ENCODE results near the gene CDH26.

The CDH26 gene

DNA sequence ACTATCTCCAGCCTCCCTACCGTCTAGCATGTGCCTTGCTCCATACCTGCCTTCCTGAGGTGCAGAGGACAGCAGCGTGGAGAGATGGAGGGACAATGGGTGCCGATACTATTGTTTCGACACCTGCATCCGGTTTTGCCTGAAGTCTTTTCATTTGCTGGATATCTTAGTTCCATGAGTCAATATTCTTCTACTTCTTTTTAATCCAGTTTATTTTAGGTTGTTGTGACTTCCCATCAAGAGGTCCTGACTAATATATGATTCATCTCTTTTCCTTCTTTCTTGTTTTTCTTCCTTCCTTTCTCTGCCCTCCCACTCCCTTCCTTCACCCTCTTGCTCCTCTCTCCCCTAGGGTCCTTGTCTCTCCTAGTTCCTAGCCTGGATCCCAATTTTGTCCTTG is 91.4 kb downstream of the CDH26 start:
- no peak for DNase-seq

GRCh38 chr20:60050193-60050947 is 92.1 kb downstream of the CDH26 start:
- DNase-seq: no peak

GRCh38 chr20:60051911-60052310 is 93.7 kb downstream of the CDH26 start:
- DNase-seq: no peak

DNA sequence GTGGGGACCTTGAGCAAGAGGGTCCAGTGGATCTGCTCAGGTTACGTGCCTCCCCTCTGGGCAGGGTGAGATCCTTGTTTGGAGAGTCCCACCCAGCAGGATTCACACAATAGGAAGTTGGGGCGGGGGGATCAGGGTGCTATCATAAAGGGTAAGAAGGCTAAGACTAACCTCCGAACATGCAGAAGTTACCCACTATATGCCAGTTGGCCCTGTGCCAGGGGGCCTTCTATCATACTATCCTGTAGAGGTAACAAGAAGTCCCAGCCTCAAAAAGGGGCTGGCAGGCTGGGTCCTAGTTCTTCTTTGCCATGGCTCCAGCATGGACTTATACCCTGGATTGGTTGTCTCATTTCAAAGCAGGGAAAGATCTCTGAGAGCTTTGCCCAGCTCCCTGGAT is 94.1 kb downstream of the CDH26 start:
- DNase-seq: no peak

GRCh38 chr20:60053125-60053817 is 95.0 kb downstream of the CDH26 start:
- no peak for DNase-seq

DNA sequence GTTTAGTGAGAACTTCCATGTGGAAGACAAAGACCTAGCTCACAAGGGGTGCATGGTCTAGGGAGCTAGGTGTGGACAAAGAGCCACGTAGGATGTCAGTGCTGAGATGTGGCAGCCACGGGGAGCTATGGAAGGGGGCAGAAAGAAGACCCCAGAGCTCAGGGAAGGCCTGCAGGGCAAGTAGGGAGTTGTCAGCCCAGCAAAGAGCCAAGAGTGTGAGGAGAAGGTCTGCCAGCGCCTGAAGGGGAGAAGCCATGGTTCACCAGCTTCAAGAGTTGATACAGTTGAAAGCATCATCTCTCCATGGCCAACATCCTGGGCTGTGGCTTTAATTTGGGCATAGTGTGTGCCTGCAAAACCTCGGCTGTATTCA is 95.6 kb downstream of the CDH26 start:
- DNase-seq: no peak

DNA sequence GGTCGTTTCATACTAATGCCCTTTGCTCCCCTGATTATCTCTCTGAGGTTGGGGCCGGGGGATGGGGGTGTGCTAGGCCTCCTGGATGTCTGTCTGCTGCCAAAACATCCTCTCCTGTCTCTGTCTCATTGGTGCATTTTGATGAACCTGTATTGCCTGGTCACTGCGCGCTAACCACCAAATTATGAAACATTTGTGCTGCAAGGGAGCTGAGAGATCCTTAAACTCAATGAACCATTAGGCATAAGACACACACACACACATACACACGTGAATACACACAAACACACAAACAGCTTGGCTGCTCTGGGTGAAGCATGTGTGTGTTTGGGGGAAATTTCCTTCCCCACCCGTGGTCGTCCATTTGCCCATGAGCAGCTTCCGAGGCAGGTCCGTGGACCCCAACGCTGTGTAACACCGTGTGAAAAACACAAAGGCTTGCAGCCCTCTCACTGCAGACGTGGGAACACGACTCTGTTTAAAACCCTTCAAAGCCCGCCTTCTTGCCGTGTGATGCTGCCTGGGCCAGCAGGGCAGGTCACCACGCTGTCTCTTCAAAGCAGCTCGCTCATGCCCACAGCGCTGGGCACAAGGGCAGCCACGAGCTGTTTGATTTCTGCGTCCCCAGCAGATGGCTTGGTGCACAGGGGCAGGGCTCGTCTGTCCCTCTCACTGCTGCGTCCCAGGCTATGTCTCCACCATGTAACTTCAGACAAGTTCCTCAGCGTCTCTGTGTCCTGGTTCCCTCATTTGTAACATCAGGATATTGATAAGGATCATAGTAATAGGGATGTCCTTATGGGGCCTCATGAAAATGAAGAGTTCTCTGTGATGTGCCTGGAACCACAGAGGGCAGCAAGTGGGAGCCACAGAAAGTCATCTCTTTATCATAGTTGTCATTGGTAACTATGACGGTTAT is 96.8 kb downstream of the CDH26 start:
- DNase-seq: no peak

GRCh38 chr20:60055740-60056139 is 97.5 kb downstream of the CDH26 start:
- DNase-seq: no peak

- DNase-seq: no peak
Measured at GRCh38 chr20:60056407-60057122, 98.3 kb downstream of the CDH26 start.

- no peak for DNase-seq
Measured at GRCh38 chr20:60057123-60057865, 99.1 kb downstream of the CDH26 start.

DNA sequence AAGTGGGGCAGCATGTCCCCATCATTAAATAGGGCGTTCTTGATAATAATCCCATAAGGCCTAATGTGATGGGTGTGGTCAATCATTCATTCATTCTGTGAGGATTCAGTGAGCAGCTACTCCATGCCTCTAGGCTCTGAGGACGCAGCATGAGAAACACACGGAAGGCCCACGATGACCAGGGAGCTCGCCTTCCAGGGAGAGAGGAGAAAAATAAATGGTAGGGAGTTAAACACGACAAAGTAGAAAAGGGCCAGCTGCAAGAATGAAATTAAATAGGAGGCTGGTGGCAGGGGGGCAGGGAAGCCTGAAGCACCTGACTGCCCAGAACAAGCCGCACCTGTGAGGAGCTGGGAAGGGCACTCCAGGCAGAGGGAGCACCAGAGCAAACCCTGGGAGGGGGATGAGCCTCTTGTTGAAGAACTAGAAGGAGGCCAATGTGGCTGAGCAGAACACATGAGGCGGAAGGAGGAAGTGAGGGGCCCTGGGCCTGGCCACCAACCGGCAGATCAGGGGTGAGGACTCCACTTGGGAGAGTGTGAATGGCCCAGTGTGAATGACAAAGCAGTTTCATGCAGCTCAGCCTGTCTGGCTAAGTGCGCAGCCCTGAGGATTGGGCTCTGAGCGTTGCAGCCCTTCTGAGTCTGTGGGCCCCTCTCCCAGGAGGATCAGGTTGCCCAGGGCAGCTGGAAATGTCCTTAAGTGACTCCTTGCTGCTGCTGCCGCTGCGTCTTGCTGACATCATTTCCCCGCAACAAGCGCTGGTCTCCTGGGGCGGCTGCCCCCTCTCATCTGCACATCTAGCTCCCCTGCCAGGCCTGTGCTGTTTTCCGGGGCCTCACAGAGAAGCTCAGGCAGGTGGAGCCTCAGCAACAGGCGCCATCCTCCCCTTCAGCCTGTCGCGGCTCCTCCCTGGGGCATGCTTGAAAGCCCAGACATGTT is 99.9 kb downstream of the CDH26 start:
- no peak for DNase-seq

DNA sequence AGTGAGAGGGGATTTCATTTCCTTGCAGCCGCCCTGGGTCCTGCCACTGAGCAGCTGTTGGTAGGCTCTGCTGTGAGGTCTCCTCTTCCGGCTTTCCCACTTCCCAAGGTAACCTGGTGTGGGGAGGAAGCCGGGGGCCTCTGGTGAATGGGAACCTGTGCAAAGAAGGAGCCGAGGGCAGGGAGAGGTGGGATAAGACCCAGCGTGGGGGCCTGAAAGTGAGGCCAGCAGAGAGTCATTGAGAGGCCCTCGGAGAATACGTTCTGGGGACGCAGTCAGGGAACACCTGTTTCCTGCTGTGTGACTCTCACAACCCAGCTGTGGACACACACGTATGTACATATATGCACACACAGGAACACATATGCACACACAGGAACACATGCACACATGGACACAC is 100.7 kb downstream of the CDH26 start:
- no peak for DNase-seq

DNA sequence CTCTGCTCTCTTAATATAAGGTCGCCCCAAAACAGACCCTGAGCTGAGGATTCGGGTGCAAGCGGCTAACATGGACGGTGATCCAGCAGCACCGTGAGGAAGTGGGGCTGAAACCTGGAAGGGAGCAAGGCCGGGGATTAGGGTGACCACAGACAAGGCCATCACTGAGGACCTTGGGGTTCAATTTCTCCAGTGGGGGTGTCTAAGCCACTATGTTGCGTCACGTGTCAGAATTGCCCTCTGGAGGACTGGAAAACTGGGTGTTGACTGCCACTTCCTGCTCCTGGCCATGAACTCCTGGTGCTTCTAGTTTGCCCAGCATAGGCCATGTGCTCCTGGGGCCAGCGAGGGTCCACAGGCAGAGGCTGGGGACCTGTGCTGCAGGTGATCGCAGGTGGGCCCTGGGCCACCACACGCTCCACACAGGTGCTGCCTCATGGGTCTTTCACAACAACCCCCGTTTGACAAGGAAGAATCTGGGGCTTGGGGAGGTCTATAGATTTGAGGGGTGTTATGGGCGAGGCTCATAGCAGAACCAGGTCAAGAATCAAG is 101.9 kb downstream of the CDH26 start:
- DNase-seq: no peak

GRCh38 chr20:60060593-60060992 is 102.4 kb downstream of the CDH26 start:
- no peak for DNase-seq

DNA sequence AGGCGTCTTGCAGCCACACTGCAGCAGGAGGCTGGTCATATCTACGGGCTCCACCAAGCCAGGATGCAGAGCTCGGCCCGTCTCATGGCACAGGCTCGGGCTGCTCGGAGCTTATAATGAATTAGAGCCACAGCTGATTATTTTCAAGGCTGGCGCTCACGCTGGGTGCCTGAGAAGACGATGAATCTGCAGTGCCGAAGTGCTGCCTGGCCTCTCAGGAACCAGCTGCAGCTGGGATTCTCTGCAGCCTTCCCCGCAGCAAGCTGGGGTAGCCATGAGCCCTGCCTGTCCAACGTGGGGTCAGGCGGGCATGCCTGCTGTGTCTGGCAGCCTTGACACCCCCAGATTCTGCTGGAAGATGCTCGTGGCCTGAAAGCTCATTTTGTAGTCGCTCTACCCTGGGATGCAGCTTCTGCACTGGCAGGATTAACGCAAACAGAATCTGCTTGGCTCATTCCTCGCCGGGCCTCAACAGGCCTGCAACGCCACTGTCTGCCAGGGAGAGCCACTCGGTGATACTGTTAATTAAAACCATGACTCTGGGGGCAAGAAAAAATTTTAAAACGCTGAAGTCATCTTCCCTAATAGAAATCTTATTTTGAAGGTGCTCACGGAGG is 104.3 kb downstream of the CDH26 start:
- no peak for DNase-seq

- DNase-seq: no peak
Measured at GRCh38 chr20:60063048-60063451, 104.8 kb downstream of the CDH26 start.

GRCh38 chr20:60063739-60064380 is 105.6 kb downstream of the CDH26 start:
- no peak for DNase-seq

All from activated gamma-delta T cell (primary cell).